IMR-90 (cell line): Measurements from ENCODE around the gene SCTR. TPM values are rescaled to one million over a fixed set of nuclear protein-coding genes. Genes with fewer than 3 reads are reported as not detected.

Source experiments
- ATAC-seq: fragments of 200-7000 bp; cut with Tn5 transposase; 2 replicates; pipeline ENCODE4 v1.9.1; 2020; ENCODE audit warnings: low read depth, mild to moderate bottlenecking, moderate library complexity
- BruUV-seq: library from RNA; stranded (reverse); fragments of 400-500 nt; replicated peaks from 2 replicates; lab custom pipeline; 2021; lab: Mats Ljungman, UMichigan
- CTCF ChIA-PET: fragments of 300-600 bp; formaldehyde crosslinking; extraction: SDS; loops from one replicate; lab custom pipeline; 2021; ENCODE audit warnings: antibody characterized with exemption; lab: Yijun Ruan, JAX
- POLR2A ChIA-PET: fragments of 300-600 bp; sonication (Branson Sonifier 250); formaldehyde crosslinking; loops from one replicate; lab custom pipeline; 2022; ENCODE audit warnings: antibody characterized with exemption; ENCODE audit not compliant: unreplicated experiment; lab: Charles Lee
- DNase-seq: peaks from one replicate; pipeline ENCODE4 v3.0.0; 2013
- H2AFZ ChIP-seq: replicated peaks from 2 replicates; pipeline ENCODE3; 2013; ENCODE audit warnings: low read length, mild to moderate bottlenecking; ENCODE audit not compliant: poor library complexity
- H2AK5ac ChIP-seq: 2 replicates; pipeline ENCODE4 v1.6.1; 2013; ENCODE audit warnings: low read depth, low read length, inconsistent platforms
- H2AK9ac ChIP-seq: replicated peaks from 2 replicates; pipeline ENCODE3; 2013; ENCODE audit warnings: mild to moderate bottlenecking, low read depth, low read length, moderate library complexity; ENCODE audit not compliant: poor library complexity
- H2BK120ac ChIP-seq: 2 replicates; pipeline ENCODE4 v1.6.1; 2013; ENCODE audit warnings: low read depth, low read length, inconsistent platforms
- H2BK15ac ChIP-seq: 3 replicates; pipeline ENCODE4 v1.6.1; 2013; ENCODE audit warnings: low read depth, low read length, inconsistent platforms
- H2BK20ac ChIP-seq: 2 replicates; pipeline ENCODE4 v1.6.1; 2013; ENCODE audit warnings: low read depth, mild to moderate bottlenecking, inconsistent platforms, low read length, moderate library complexity
- H2BK5ac ChIP-seq: 2 replicates; pipeline ENCODE4 v1.6.1; 2013; ENCODE audit warnings: mild to moderate bottlenecking, low read depth, low read length, inconsistent platforms; ENCODE audit not compliant: poor library complexity, severe bottlenecking
- H3K14ac ChIP-seq: replicated peaks from 2 replicates; pipeline ENCODE4 v1.6.1; 2013; ENCODE audit warnings: low read depth, low read length, inconsistent platforms
- H3K18ac ChIP-seq: 2 replicates; pipeline ENCODE4 v1.6.1; 2013; ENCODE audit warnings: low read depth, low read length, control low read depth
- H3K23ac ChIP-seq: 2 replicates; pipeline ENCODE4 v1.6.1; 2013; ENCODE audit warnings: low read depth, low read length, inconsistent platforms
- H3K27ac ChIP-seq: 2 replicates; pipeline ENCODE4 v1.5.1; 2013; ENCODE audit warnings: mild to moderate bottlenecking, control low read depth, low read length; ENCODE audit not compliant: insufficient read depth
- H3K27me3 ChIP-seq: 2 replicates; pipeline ENCODE4 v1.6.1; 2013; ENCODE audit warnings: low read length; ENCODE audit not compliant: control insufficient read depth, insufficient read depth
- H3K36me3 ChIP-seq: 2 replicates; pipeline ENCODE4 v1.6.1; 2013; ENCODE audit warnings: low read length, mixed read lengths; ENCODE audit not compliant: control insufficient read depth, insufficient read depth
- H3K4ac ChIP-seq: 2 replicates; pipeline ENCODE4 v1.6.1; 2013; ENCODE audit warnings: low read depth, low read length, inconsistent platforms
- H3K4me1 ChIP-seq: 2 replicates; pipeline ENCODE4 v1.6.1; 2013; ENCODE audit warnings: low read length, mixed read lengths; ENCODE audit not compliant: control insufficient read depth, insufficient read depth
- H3K4me2 ChIP-seq: 2 replicates; pipeline ENCODE4 v1.6.1; 2013; ENCODE audit warnings: low read depth, mild to moderate bottlenecking, control low read depth, low read length, moderate library complexity
- H3K4me3 ChIP-seq: 2 replicates; pipeline ENCODE4 v1.5.1; 2013; ENCODE audit warnings: low read depth, mild to moderate bottlenecking, control low read depth, low read length, moderate library complexity; ENCODE audit not compliant: insufficient read depth
- H3K56ac ChIP-seq: 2 replicates; pipeline ENCODE4 v1.6.1; 2013; ENCODE audit warnings: low read length, inconsistent platforms; ENCODE audit not compliant: insufficient read depth; ENCODE audit errors: extremely low read depth
- H3K79me1 ChIP-seq, 2 experiments: 2 replicates each; pipeline ENCODE4 v1.6.1; 2013; ENCODE audit warnings: low read length in 2 of 2, inconsistent platforms in 1 of 2, low read depth in 1 of 2
- H3K9ac ChIP-seq: 2 replicates; pipeline ENCODE4 v1.6.1; 2013; ENCODE audit warnings: low read depth, low read length, control low read depth
- H3K9me1 ChIP-seq: 2 replicates; pipeline ENCODE4 v1.6.1; 2013; ENCODE audit warnings: low read length, inconsistent platforms; ENCODE audit not compliant: insufficient read depth
- H3K9me3 ChIP-seq: 2 replicates; pipeline ENCODE4 v1.6.1; 2013; ENCODE audit warnings: low read length; ENCODE audit not compliant: control insufficient read depth, insufficient read depth
- H4K20me1 ChIP-seq: 2 replicates; pipeline ENCODE4 v1.6.1; 2013; ENCODE audit warnings: low read length, inconsistent platforms; ENCODE audit not compliant: insufficient read depth
- H4K5ac ChIP-seq: 2 replicates; pipeline ENCODE4 v1.6.1; 2013; ENCODE audit warnings: mild to moderate bottlenecking, low read depth, low read length, control low read depth
- H4K8ac ChIP-seq, 2 experiments: 2 replicates each; pipeline ENCODE4 v1.6.1; 2013; ENCODE audit warnings: low read depth in 2 of 2, low read length in 2 of 2, control low read depth in 1 of 2, inconsistent platforms in 1 of 2
- H4K91ac ChIP-seq: 2 replicates; pipeline ENCODE4 v1.6.1; 2013; ENCODE audit warnings: low read depth, low read length, inconsistent platforms; ENCODE audit not compliant: insufficient read depth
- CEBPB ChIP-seq: IDR thresholded peaks from 2 replicates; pipeline ENCODE4 v1.6.1; 2012; ENCODE audit warnings: low read depth, low read length, improper control_type of control experiment
- CTCF ChIP-seq: conservative IDR thresholded peaks from 2 replicates; pipeline ENCODE4 v1.5.1; 2012; ENCODE audit warnings: mild to moderate bottlenecking, low read depth, low read length, improper control_type of control experiment
- POLR2A ChIP-seq: IDR thresholded peaks from 2 replicates; pipeline ENCODE4 v1.6.1; 2012; ENCODE audit warnings: mild to moderate bottlenecking, low read depth, low read length
- RAD21 ChIP-seq: IDR thresholded peaks from 2 replicates; pipeline ENCODE4 v1.6.1; 2012; ENCODE audit warnings: low read length, improper control_type of control experiment
- WGBS, 2 experiments: methylation state at CpG; one replicate each; pipeline versions ENCODE4 v1.1.5 to v1.1.7; 2013; ENCODE audit warnings: missing lambda C conversion rate in 2 of 2; ENCODE audit not compliant: insufficient read length in 1 of 2; ENCODE audit errors: extremely low coverage in 2 of 2; 5-methylcytosine and 5-hydroxymethylcytosine counted together
- dilution Hi-C: fragments of 300-500 bp; cut with HindIII; formaldehyde crosslinking; loops from one replicate; pipeline ENCODE4 v1.14.3; 2018; ENCODE audit warnings: low sequenced_read_pairs; ENCODE audit not compliant: unreplicated experiment
- in situ Hi-C: fragments of 300-500 bp; cut with MboI; formaldehyde crosslinking; loops from 3 replicates; pipeline ENCODE4 v1.14.3; 2019; ENCODE audit warnings: low sequenced_read_pairs, inconsistent platforms, mixed read lengths
- intact Hi-C: fragments of 100-400 bp; cut with micrococcal nuclease; formaldehyde crosslinking; loops from 2 replicates; pipeline ENCODE4 v1.10.0; 2022
- polyA plus RNA-seq, 3 experiments: library from polyadenylated mRNA; depleted of rRNA; stranded (reverse); fragments of >200 nt; gene quantifications; 2 replicates each; pipeline ENCODE4 v1.2.3, GENCODE V29; 2012; ENCODE audit warnings: low replicate concordance in 1 of 3
- total RNA-seq: library from RNA; depleted of rRNA; stranded (reverse); fragments of >200 nt; gene quantifications from 2 replicates; pipeline ENCODE4 v1.2.3, GENCODE V29; 2012

The SCTR gene
- total and polyA plus RNA-seq, 2 of the 4 experiments (the other 2 are of a cell fraction) = not detected

GRCh38 chr2:119490653-119491195, 33.6 kb downstream of the SCTR start:
- ChIA-PET CTCF (no interaction called here), POLR2A (no interaction called here)
- Histone ChIP-seq H4K8ac (no peak overlapping the region), H3K4me1 (peaks cover 4% of the 10 kb centered on the region), H2AFZ (no peak overlapping the region), H3K4me2 (no peak overlapping the region), H3K4me3 (no peak overlapping the region), H3K79me1 (no peaks in the 10 kb centered on the region), H3K9me1 (no peaks in the 10 kb centered on the region; the same call in 1 of the 2 replicates), H2BK5ac (no peak overlapping the region), H2BK20ac (no peak overlapping the region), H3K9me3 (no peaks in the 10 kb centered on the region), H3K27me3 (peaks cover 13% of the 10 kb centered on the region), H2AK9ac (no peak overlapping the region), H3K4ac (no peak overlapping the region), H3K9ac (no peak overlapping the region), H3K27ac (no peak overlapping the region), H3K56ac (no peak overlapping the region), H4K91ac (no peak overlapping the region), H4K20me1 (no peaks in the 10 kb centered on the region), H3K18ac (no peak overlapping the region), H2AK5ac (no peak overlapping the region), H2BK120ac (no peak overlapping the region), H2BK15ac (no peak overlapping the region; the same call in 2 of the 3 replicates), H3K23ac (no peak overlapping the region), H3K36me3 (no peaks in the 10 kb centered on the region), H3K14ac (no peak overlapping the region), H4K5ac (no peak overlapping the region)
- no TSS peak for BruUV-seq
- in situ Hi-C loops (no loop called here), dilution Hi-C loops (no loop called here), intact Hi-C loops (no loop called here)
- no peak for ATAC-seq
- DNase-seq = no peak
- TF ChIP-seq CEBPB (peak; percentile 69; the same call in 1 of the 2 replicates), CTCF (no peak), POLR2A (no peak), RAD21 (no peak)
- 88% methylated on average over 3 of the region's 7 CpGs; no CpG with 5 or more reads in 1 of the 2 experiments for WGBS, 2 experiments
